Measurements from ENCODE around the gene UBA6. TPM values are rescaled to one million over a fixed set of nuclear protein-coding genes. Genes with fewer than 3 reads are reported as not detected.

The UBA6 gene
- total and polyA plus RNA-seq, 4 donors: 46.6 to 91.0 (median 64.5) TPM

DNA sequence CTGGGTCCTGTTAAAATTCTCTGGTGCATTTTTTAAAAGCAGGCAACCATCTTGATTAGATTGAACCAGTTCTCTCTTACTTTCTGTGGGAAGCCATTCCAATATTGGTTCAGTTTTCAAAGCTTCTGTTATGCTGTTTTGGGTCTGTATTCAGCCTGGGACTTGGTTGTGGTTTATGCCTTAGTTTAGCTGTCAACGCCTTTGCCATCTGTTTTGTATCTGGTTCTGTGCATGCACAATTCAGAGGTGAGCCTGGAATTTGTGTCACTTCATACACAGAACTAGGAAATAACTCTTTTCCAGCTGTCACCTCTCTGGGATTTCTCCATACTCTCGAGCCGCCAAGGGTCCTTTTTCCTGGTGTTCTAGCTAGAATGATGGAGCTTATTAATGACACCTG is 96.2 kb downstream of the UBA6 start:
- no CpG with 5 or more reads among the region's 3 CpGs for WGBS (ENCODE audit: insufficient coverage)
- H3K27me3 ChIP-seq (ENCODE audit: control insufficient read depth, insufficient read depth, low read length): no peaks in the 10 kb centered on the region
- H3K4me3 ChIP-seq (ENCODE audit: low read depth, low read length): no peak overlapping the region
- no peak overlapping the region for H3K27ac ChIP-seq (ENCODE audit: low read depth, low read length)
- H3K36me3 ChIP-seq (ENCODE audit: control insufficient read depth, insufficient read depth, low read length): no peaks in the 10 kb centered on the region
- no peaks in the 10 kb centered on the region for H3K9me3 ChIP-seq (ENCODE audit: control insufficient read depth, insufficient read depth, low read length)
- no peaks in the 10 kb centered on the region for H3K4me1 ChIP-seq (ENCODE audit: control insufficient read depth, insufficient read depth, low read length)
- DNase-seq (ENCODE audit: low read depth in 4 of 6, low spot score in 6 of 6): no peak

DNA sequence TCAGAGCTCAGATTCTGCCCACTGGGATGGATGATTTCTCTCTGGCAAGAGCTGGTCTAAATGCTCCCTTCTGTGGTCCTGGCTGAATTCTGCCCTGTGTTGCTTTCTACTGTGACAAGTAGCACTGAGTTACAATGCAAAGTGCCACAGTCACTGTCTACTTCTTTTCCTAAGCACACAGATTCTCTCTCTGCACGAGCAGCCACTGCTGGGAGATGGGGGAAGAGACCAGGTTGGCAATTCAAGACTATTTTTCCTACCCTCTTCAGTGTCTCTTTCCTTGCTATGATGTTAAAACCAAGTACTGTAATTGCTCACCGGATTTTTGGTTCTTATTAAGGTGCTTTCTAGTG is 97.0 kb downstream of the UBA6 start:
- Histone ChIP-seq H3K27ac (ENCODE audit: low read depth, low read length) (no peak overlapping the region), H3K9me3 (ENCODE audit: control insufficient read depth, insufficient read depth, low read length) (no peaks in the 10 kb centered on the region), H3K4me1 (ENCODE audit: control insufficient read depth, insufficient read depth, low read length) (no peaks in the 10 kb centered on the region), H3K4me3 (ENCODE audit: low read depth, low read length) (no peak overlapping the region), H3K36me3 (ENCODE audit: control insufficient read depth, insufficient read depth, low read length) (no peaks in the 10 kb centered on the region), H3K27me3 (ENCODE audit: control insufficient read depth, insufficient read depth, low read length) (no peaks in the 10 kb centered on the region)
- no peak for DNase-seq (ENCODE audit: low read depth in 4 of 6, low spot score in 6 of 6)
- WGBS (ENCODE audit: insufficient coverage): no CpG with 5 or more reads among the region's 2 CpGs

DNA sequence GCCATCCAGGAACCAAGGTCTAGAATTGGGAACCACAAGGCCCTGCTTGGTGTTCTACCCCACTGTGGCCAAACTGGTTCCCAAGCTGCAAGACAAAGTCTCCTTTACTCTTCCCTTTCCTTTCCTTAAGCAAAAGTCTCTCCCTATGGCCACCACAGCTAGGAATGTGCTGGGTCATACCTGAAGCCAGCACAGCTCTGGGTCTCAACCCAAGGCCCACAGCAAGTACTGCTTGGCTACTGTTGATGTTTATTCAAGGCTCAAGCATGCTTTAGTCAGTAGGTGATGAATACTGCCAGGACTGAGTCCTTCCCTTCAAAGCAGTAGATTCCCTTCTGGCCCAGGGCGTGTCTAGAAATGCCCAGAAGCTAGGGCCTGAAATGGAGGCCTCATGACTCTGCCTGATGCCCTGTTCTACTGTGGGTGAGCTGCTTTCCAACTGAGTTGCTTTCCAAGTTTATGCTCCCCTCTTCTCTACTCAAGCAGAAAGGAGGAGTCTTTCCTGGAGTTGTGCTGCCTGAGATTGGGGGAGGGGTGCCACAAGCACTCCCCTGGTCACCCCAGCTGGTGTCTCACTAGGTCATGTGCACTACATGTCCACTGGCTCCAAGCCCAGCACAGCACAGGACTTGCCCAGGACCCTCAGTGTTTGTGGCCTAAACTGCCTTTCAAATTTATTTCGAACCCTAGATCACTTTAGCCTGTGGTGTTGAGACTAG is 97.5 kb downstream of the UBA6 start:
- no peak overlapping the region for H3K27ac ChIP-seq (ENCODE audit: low read depth, low read length)
- 90% methylated on average over 1 of the region's 2 CpGs for WGBS (ENCODE audit: insufficient coverage)
- no peak overlapping the region for H3K4me3 ChIP-seq (ENCODE audit: low read depth, low read length)
- H3K27me3 ChIP-seq (ENCODE audit: control insufficient read depth, insufficient read depth, low read length): no peaks in the 10 kb centered on the region
- no peaks in the 10 kb centered on the region for H3K9me3 ChIP-seq (ENCODE audit: control insufficient read depth, insufficient read depth, low read length)
- no peaks in the 10 kb centered on the region for H3K4me1 ChIP-seq (ENCODE audit: control insufficient read depth, insufficient read depth, low read length)
- no peak for DNase-seq (ENCODE audit: low read depth in 4 of 6, low spot score in 6 of 6)
- H3K36me3 ChIP-seq (ENCODE audit: control insufficient read depth, insufficient read depth, low read length): no peaks in the 10 kb centered on the region

DNA sequence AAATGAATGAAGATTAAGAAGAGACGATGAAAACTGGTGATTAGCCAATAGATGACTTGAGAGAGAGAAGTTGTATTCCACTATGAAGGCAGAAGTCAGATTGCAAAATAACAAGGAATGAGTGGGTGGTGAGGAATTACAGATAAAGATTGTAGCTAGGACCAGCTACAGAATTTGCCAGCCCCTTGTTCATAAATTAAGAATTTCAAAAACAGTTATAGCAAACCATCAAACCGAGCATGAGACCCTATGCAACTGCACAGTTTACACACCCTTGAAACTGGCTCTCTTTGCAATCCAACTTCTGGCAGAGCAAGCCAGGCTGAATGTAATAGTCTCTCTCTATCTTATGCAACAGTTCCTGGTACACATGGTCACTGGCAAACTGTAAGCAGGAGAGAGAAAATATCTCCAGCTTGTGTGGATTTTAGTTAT is 107.2 kb downstream of the UBA6 start:
- Histone ChIP-seq H3K27me3 (ENCODE audit: control insufficient read depth, insufficient read depth, low read length) (no peaks in the 10 kb centered on the region), H3K4me1 (ENCODE audit: control insufficient read depth, insufficient read depth, low read length) (no peaks in the 10 kb centered on the region), H3K9me3 (ENCODE audit: control insufficient read depth, insufficient read depth, low read length) (no peaks in the 10 kb centered on the region), H3K27ac (ENCODE audit: low read depth, low read length) (no peak overlapping the region), H3K4me3 (ENCODE audit: low read depth, low read length) (no peak overlapping the region), H3K36me3 (ENCODE audit: control insufficient read depth, insufficient read depth, low read length) (no peaks in the 10 kb centered on the region)
- WGBS (ENCODE audit: insufficient coverage): 100% methylated on average over 2 of the region's 2 CpGs
- no peak for DNase-seq (ENCODE audit: low read depth in 4 of 6, low spot score in 6 of 6)

DNA sequence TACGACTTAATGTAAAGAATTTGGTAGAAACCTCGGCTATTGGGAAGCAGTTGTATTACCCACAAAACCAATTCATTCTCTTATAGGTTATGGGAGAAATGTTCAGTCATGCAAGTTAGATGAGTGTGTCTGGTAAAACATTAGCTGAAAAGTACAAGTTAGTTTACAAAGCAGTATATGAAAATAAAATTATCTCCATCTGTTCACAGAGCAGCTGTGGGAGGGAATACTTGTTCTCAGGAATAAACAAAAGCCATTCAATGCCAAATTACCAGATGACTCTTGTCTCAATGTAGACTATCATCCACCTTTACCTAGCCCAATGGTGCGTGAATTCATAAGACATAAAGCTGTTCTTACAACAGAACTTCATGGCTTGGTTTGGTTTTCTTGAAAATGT is 113.8 kb downstream of the UBA6 start:
- H3K9me3 ChIP-seq (ENCODE audit: control insufficient read depth, insufficient read depth, low read length): no peaks in the 10 kb centered on the region
- H3K27me3 ChIP-seq (ENCODE audit: control insufficient read depth, insufficient read depth, low read length): no peaks in the 10 kb centered on the region
- no CpG with 5 or more reads among the region's 3 CpGs for WGBS (ENCODE audit: insufficient coverage)
- H3K27ac ChIP-seq (ENCODE audit: low read depth, low read length): no peak overlapping the region
- H3K36me3 ChIP-seq (ENCODE audit: control insufficient read depth, insufficient read depth, low read length): no peaks in the 10 kb centered on the region
- peak in 1 of 6 donors; percentile 19 for DNase-seq (ENCODE audit: low read depth in 4 of 6, low spot score in 6 of 6)
- no peaks in the 10 kb centered on the region for H3K4me1 ChIP-seq (ENCODE audit: control insufficient read depth, insufficient read depth, low read length)
- H3K4me3 ChIP-seq (ENCODE audit: low read depth, low read length): no peak overlapping the region

DNA sequence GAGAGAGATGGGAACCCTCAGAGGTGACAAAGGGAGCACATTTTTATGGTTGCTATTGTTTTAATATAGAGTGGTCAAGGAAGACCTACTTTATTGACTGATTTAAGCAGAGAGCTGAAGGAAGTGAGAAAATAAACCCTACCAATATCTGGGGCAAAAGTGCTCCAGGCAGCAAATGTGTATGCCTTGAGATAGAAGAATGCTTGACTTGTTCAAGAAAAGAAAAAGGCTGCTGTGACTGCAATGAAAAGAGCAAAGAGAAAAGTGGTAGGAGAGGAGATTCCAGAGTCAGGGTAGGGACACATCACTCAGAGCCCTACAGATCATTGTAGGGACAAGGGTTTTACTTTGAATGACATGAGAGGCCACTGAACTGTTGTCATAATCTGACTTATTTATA is 116.5 kb downstream of the UBA6 start:
- no peaks in the 10 kb centered on the region for H3K36me3 ChIP-seq (ENCODE audit: control insufficient read depth, insufficient read depth, low read length)

DNA sequence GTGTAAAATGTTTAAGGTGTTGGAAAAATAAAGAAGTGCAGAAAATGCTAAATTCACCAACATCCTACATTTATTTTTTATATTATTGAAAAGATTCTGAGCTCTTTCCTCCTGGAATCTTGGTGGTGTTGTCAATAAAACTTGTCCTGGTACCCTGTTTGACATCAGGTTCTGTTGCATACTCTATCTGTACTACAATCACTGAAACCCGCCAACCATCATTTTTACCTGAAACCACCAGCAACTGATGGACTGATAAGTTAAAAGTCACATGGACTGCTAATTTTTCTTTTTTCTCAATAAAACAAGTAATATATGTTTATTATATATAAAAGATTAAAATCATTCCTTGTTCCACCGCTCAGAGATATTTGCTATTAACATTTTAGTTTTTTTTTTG is 119.0 kb downstream of the UBA6 start:
- Histone ChIP-seq H3K4me1 (ENCODE audit: control insufficient read depth, insufficient read depth, low read length) (no peaks in the 10 kb centered on the region), H3K4me3 (ENCODE audit: low read depth, low read length) (no peak overlapping the region), H3K27ac (ENCODE audit: low read depth, low read length) (no peak overlapping the region), H3K9me3 (ENCODE audit: control insufficient read depth, insufficient read depth, low read length) (no peaks in the 10 kb centered on the region), H3K36me3 (ENCODE audit: control insufficient read depth, insufficient read depth, low read length) (no peaks in the 10 kb centered on the region), H3K27me3 (ENCODE audit: control insufficient read depth, insufficient read depth, low read length) (no peaks in the 10 kb centered on the region)
- no CpG with 5 or more reads among the region's 2 CpGs for WGBS (ENCODE audit: insufficient coverage)
- DNase-seq (ENCODE audit: low read depth in 4 of 6, low spot score in 6 of 6): no peak

More for the DNA sequence above, 116.5 kb downstream of the UBA6 start:
- H3K27ac ChIP-seq (ENCODE audit: low read depth, low read length): no peak overlapping the region
- H3K4me1 ChIP-seq (ENCODE audit: control insufficient read depth, insufficient read depth, low read length): no peaks in the 10 kb centered on the region
- no peak overlapping the region for H3K4me3 ChIP-seq (ENCODE audit: low read depth, low read length)
- H3K9me3 ChIP-seq (ENCODE audit: control insufficient read depth, insufficient read depth, low read length): no peaks in the 10 kb centered on the region
- no peaks in the 10 kb centered on the region for H3K27me3 ChIP-seq (ENCODE audit: control insufficient read depth, insufficient read depth, low read length)
- peak in 1 of 6 donors; percentile 27 for DNase-seq (ENCODE audit: low read depth in 4 of 6, low spot score in 6 of 6)

DNA sequence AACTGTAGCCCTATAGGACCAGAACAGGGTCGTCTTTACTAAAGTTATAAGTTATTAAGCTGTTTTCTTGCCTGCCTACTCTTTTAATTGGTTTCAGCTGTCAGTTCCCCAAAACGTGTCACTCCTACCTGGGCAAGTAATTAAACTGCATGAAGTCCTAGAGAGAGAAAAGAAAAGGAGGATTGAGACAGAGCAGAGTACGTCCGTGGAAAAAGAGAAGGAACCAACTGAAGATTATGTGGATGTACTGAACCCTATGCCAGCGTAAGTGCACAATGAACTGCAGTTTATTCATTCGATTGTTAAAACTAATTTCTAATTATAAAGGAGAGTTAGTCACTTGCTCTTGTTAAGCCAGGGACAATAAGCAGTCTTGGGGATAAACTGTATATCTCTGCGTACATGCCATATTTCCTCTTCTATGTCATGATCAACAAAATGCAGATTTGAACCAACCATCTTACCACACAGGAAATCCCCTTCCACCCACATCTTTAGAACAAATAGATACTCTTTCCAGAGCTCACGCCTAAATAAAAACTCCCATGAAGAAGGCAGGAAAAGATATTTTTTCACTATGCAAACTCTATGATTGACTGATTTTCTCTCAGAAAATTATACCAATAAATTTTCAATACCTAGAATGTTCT is 119.6 kb downstream of the UBA6 start:
- Histone ChIP-seq H3K4me3 (ENCODE audit: low read depth, low read length) (no peak overlapping the region), H3K27me3 (ENCODE audit: control insufficient read depth, insufficient read depth, low read length) (no peaks in the 10 kb centered on the region), H3K36me3 (ENCODE audit: control insufficient read depth, insufficient read depth, low read length) (no peaks in the 10 kb centered on the region), H3K4me1 (ENCODE audit: control insufficient read depth, insufficient read depth, low read length) (no peaks in the 10 kb centered on the region), H3K27ac (ENCODE audit: low read depth, low read length) (no peak overlapping the region), H3K9me3 (ENCODE audit: control insufficient read depth, insufficient read depth, low read length) (no peaks in the 10 kb centered on the region)
- DNase-seq (ENCODE audit: low read depth in 4 of 6, low spot score in 6 of 6): no peak
- WGBS (ENCODE audit: insufficient coverage): 95% methylated on average over 3 of the region's 8 CpGs

DNA sequence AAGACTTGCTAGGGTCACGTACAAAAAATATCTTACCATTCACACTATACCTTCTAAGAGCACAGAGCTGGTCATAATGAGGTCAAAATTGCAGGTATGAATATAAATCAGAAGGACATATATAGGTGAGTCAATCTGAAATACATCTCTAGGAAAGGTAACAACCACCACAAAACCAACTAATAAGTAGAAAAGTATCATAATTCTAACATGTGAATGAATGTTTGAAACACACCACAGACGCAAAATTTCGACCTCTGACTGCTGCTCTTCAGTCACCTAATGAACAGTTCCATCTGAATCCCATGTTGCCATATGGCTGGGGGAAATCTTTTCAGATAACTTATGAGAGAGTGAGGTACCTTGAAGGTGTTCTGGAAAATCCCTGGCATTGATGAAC is 120.4 kb downstream of the UBA6 start:
- DNase-seq (ENCODE audit: low read depth in 4 of 6, low spot score in 6 of 6): no peak
- Histone ChIP-seq H3K9me3 (ENCODE audit: control insufficient read depth, insufficient read depth, low read length) (no peaks in the 10 kb centered on the region), H3K27me3 (ENCODE audit: control insufficient read depth, insufficient read depth, low read length) (no peaks in the 10 kb centered on the region), H3K36me3 (ENCODE audit: control insufficient read depth, insufficient read depth, low read length) (no peaks in the 10 kb centered on the region), H3K4me1 (ENCODE audit: control insufficient read depth, insufficient read depth, low read length) (no peaks in the 10 kb centered on the region), H3K27ac (ENCODE audit: low read depth, low read length) (no peak overlapping the region), H3K4me3 (ENCODE audit: low read depth, low read length) (no peak overlapping the region)
- WGBS (ENCODE audit: insufficient coverage): no CpG with 5 or more reads among the region's 3 CpGs

DNA sequence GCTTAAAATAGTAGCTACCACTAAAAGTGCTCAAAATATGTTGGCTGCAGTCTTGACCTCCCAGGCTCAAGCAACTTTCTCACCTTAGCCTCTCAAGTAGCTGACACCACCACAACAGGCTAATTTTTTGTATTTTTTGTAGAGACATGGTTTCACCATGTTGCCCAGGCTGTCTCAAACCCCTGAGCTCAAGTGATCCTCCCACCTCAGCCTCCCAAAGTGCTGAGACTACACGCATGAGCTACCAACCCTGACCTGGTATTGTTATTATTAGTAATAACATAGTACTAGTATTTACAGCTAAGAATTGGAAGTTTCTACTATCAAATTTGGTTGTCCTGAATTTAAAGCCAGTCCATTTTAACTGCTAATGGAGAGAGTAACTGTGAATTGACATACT is 124.4 kb downstream of the UBA6 start:
- no peaks in the 10 kb centered on the region for H3K36me3 ChIP-seq (ENCODE audit: control insufficient read depth, insufficient read depth, low read length)
- H3K27me3 ChIP-seq (ENCODE audit: control insufficient read depth, insufficient read depth, low read length): no peaks in the 10 kb centered on the region
- no CpG with 5 or more reads among the region's 1 CpG for WGBS (ENCODE audit: insufficient coverage)
- no peaks in the 10 kb centered on the region for H3K9me3 ChIP-seq (ENCODE audit: control insufficient read depth, insufficient read depth, low read length)
- DNase-seq (ENCODE audit: low read depth in 4 of 6, low spot score in 6 of 6): no peak
- H3K27ac ChIP-seq (ENCODE audit: low read depth, low read length): no peak overlapping the region
- H3K4me3 ChIP-seq (ENCODE audit: low read depth, low read length): no peak overlapping the region
- H3K4me1 ChIP-seq (ENCODE audit: control insufficient read depth, insufficient read depth, low read length): no peaks in the 10 kb centered on the region

All from spinal cord (tissue), 10 donors.